HG03095 (cell line): ENCODE measurements around the gene ANHX.
"Not testable (repeated sequence)": the region's sequence is repeated elsewhere in the genome, so short reads cannot be mapped to it uniquely, and the experiment has no call there.

Experiments used
- ATAC-seq: cut with Tn5 transposase; IDR thresholded peaks from one replicate; pipeline ENCODE4 v1.9.1; 2021; ENCODE audit warnings: moderate library complexity; ENCODE audit not compliant: unreplicated experiment

Gene ANHX

GRCh38 chr12:133235401-133236112 lies at the start of gene ANHX:
ANHX (minus strand) TSS chr12:133235877; CDS start chr12:133234356, 1,521 bp downstream.
- ATAC-seq = no peak

GRCh38 chr12:133264668-133265067 lies 29.0 kb upstream of the ANHX start:
- not testable (repeated sequence) for ATAC-seq

GRCh38 chr12:133264173-133264572 lies 28.5 kb upstream of the ANHX start:
- ATAC-seq = no peak

GRCh38 chr12:133256321-133256720 lies 20.6 kb upstream of the ANHX start:
- ATAC-seq = no peak

- ATAC-seq = not testable (repeated sequence)
These were observed 20.2 kb upstream of the ANHX start for GRCh38 chr12:133255833-133256232.

- no peak for ATAC-seq
These were observed 16.1 kb upstream of the ANHX start for GRCh38 chr12:133251732-133252131.

GRCh38 chr12:133236556-133236955 lies 879 bp upstream of the ANHX start:
- no peak for ATAC-seq

- ATAC-seq = no peak
These were observed 467 bp upstream of the ANHX start for GRCh38 chr12:133236144-133236543.

GRCh38 chr12:133234971-133235370 lies 706 bp downstream of the ANHX start:
- no peak for ATAC-seq

- no peak for ATAC-seq
These were observed 1.6 kb downstream of the ANHX start for GRCh38 chr12:133233993-133234564.

GRCh38 chr12:133233006-133233405 lies 2.7 kb downstream of the ANHX start:
- no peak for ATAC-seq

- no peak for ATAC-seq
These were observed 4.7 kb downstream of the ANHX start for GRCh38 chr12:133231001-133231400.

GRCh38 chr12:133227281-133227852 lies 8.3 kb downstream of the ANHX start:
- ATAC-seq = no peak

- ATAC-seq = no peak
These were observed 9.0 kb downstream of the ANHX start for GRCh38 chr12:133226690-133227089.

GRCh38 chr12:133225527-133225926 lies 10.2 kb downstream of the ANHX start:
- ATAC-seq = no peak

- no peak for ATAC-seq
These were observed 13.5 kb downstream of the ANHX start for GRCh38 chr12:133222211-133222610.

GRCh38 chr12:133221241-133221640 lies 14.4 kb downstream of the ANHX start:
- no peak for ATAC-seq

- ATAC-seq = no peak
These were observed 15.2 kb downstream of the ANHX start for GRCh38 chr12:133220521-133220920.

- no peak for ATAC-seq
These were observed 18.5 kb downstream of the ANHX start for GRCh38 chr12:133217219-133217618.

- no peak for ATAC-seq
These were observed 20.0 kb downstream of the ANHX start for GRCh38 chr12:133215724-133216123.

- no peak for ATAC-seq
These were observed 29.3 kb downstream of the ANHX start for GRCh38 chr12:133206390-133206789.

- no peak for ATAC-seq
These were observed 31.4 kb downstream of the ANHX start for GRCh38 chr12:133204264-133204603.
